ENCODE results near the gene CD19.

CD19 gene

DNA sequence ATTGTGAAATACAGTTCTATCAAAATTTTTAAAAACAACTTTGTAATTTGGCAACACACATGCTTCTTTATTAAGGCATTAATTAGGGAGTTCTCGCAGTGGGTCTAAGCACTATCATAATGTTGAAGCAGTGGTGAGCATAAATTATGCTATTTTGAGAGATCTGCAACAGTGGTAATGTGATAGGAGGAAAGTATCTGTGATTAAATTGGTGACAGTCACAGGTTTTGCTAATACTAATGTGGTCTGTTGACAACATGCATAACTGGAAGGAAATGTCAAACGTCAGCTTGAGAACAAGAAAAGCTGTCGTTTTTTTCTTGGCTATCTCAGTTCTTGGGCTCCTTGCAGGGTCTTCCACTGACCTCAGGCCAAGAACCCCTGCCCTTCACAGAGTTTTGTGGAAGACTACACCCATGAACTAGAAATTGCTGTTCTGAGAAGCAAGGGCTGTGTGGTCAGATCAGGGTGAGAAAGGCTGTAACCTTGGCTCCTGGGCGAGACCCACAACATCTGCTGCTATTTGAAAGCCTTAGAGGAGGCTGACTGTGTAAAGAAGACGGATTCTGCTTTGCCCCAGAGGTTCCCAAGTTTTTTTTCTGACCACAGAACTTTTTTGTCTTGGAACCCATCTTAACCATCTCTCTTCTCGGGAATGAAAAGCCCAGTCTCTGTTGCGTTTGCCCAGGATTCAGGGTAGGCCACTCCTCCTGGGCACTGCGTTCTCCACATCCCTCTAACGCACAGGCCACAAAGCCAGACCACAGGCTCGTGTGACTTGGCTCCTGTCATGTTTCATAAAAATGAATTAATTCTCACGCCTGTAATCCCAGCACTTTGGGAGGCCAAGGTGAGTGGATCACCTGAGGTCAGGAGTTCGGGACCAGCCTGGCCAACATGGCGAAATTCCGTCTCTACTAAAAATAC, 39.5 kb upstream of the CD19 start:
- H3K9ac ChIP-seq (ENCODE audit: insufficient read length, low read depth), result no peak overlapping the region

DNA sequence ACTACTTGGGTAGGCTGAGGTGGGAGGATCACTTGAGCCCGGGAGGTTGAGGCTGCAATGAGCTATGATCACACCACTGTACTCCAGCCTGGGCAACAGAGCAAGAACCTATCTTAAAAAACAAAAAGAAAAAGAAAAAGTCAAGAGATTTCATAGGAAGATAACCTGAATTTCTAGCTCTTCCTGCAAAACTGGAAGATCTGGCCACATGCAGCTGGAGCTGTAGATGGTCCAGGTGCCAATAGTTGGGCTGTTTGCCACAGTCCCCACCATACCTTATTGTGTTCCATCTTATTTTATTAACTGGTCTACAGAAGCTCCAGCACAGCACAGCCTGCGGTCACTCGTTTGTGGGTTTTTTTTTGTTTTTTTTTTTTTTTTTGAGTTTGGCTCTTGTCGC, 38.5 kb upstream of the CD19 start:
- H3K9me3 ChIP-seq (ENCODE audit: insufficient read depth, low read length), result no peaks in the 10 kb centered on the region
- H3K36me3 ChIP-seq (ENCODE audit: insufficient read depth, insufficient read length, low read length), result peaks cover 4% of the 10 kb centered on the region
- no peak for DNase-seq (ENCODE audit: low read depth, low spot score)
- TF ChIP-seq SUZ12 (IDR thresholded peaks at IDR 0.05; ENCODE audit: extremely low read depth, insufficient read depth, insufficient read length), result no peak
- no peaks in the 10 kb centered on the region for H3K27me3 ChIP-seq (ENCODE audit: insufficient read depth, insufficient read length)
- no peaks in the 10 kb centered on the region for H3K4me1 ChIP-seq (ENCODE audit: insufficient read depth, insufficient read length)
- H3K4me3 ChIP-seq (ENCODE audit: insufficient read length, low read depth), result no peak overlapping the region
- no peak overlapping the region for H3K9ac ChIP-seq (ENCODE audit: insufficient read length, low read depth)

More for the DNA sequence above, 39.5 kb upstream of the CD19 start:
- no peak for TF ChIP-seq ZNF274 (IDR thresholded peaks at IDR 0.05; ENCODE audit: low read depth, low read length)
- no peak for TF ChIP-seq YY1 (IDR thresholded peaks at IDR 0.05; ENCODE audit: insufficient read depth, insufficient read length)
- TF ChIP-seq SUZ12 (IDR thresholded peaks at IDR 0.05; ENCODE audit: extremely low read depth, insufficient read depth, insufficient read length), result no peak
- H3K36me3 ChIP-seq (ENCODE audit: insufficient read depth, insufficient read length, low read length), result peaks cover 4% of the 10 kb centered on the region
- no peaks in the 10 kb centered on the region for H3K4me1 ChIP-seq (ENCODE audit: insufficient read depth, insufficient read length)
- H3K4me3 ChIP-seq (ENCODE audit: insufficient read length, low read depth), result no peak overlapping the region
- no peaks in the 10 kb centered on the region for H3K9me3 ChIP-seq (ENCODE audit: insufficient read depth, low read length)
- DNase-seq (ENCODE audit: low read depth, low spot score), result no peak
- no peaks in the 10 kb centered on the region for H3K27me3 ChIP-seq (ENCODE audit: insufficient read depth, insufficient read length)

DNA sequence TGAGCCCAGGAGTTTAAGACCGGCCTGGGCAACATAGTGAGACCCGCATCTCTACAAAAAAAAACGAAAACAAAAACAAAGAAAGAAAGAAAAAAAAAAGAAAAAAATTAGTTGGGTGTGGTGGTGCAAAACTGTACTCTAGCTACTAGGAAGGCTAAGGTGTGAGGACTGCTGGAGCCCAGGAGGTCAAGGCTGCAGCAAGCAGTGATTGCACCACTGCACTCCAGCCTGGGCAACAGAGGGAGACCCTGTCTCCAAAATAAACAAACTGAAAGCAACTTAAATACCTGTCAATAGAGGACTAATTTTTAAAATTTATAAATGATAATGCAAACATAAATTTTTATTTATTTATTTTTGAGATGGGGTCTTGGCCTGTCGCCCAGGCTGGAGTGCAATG, 36.2 kb upstream of the CD19 start:
- Histone ChIP-seq H3K9ac (ENCODE audit: insufficient read length, low read depth) (no peak overlapping the region), H3K9me3 (ENCODE audit: insufficient read depth, low read length) (no peaks in the 10 kb centered on the region), H3K4me3 (ENCODE audit: insufficient read length, low read depth) (no peak overlapping the region), H3K36me3 (ENCODE audit: insufficient read depth, insufficient read length, low read length) (peaks cover 6% of the 10 kb centered on the region), H3K4me1 (ENCODE audit: insufficient read depth, insufficient read length) (peaks cover 2% of the 10 kb centered on the region), H3K27me3 (ENCODE audit: insufficient read depth, insufficient read length) (no peaks in the 10 kb centered on the region)
- no peak for TF ChIP-seq YY1 (IDR thresholded peaks at IDR 0.05; ENCODE audit: insufficient read depth, insufficient read length)
- no peak for TF ChIP-seq ZNF274 (IDR thresholded peaks at IDR 0.05; ENCODE audit: low read depth, low read length)
- no peak for TF ChIP-seq SUZ12 (IDR thresholded peaks at IDR 0.05; ENCODE audit: extremely low read depth, insufficient read depth, insufficient read length)
- no peak for DNase-seq (ENCODE audit: low read depth, low spot score)

DNA sequence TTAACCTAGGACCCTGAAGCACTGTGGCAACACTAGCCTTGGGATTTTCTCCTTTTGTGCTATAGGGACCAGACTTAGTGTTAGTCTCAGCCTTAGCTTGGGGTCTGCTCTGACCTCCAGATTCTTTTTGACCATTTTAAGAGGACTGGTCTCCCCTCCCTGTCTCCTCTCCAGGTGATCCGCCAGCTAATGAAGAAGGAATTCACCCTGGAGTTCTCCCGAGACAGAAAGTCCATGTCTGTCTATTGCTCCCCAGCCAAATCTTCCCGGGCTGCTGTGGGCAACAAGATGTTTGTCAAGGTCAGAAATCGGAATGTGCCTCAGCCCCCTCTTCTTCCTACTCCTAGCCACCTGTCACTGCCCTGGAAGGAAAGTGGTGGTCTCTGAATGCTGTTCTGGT, 33.9 kb upstream of the CD19 start:
- Histone ChIP-seq H3K4me3 (ENCODE audit: insufficient read length, low read depth) (no peak overlapping the region), H3K9ac (ENCODE audit: insufficient read length, low read depth) (no peak overlapping the region), H3K4me1 (ENCODE audit: insufficient read depth, insufficient read length) (peaks cover 5% of the 10 kb centered on the region), H3K9me3 (ENCODE audit: insufficient read depth, low read length) (no peaks in the 10 kb centered on the region), H3K27me3 (ENCODE audit: insufficient read depth, insufficient read length) (no peaks in the 10 kb centered on the region), H3K36me3 (ENCODE audit: insufficient read depth, insufficient read length, low read length) (peaks cover 14% of the 10 kb centered on the region)
- DNase-seq (ENCODE audit: low read depth, low spot score), result no peak
- TF ChIP-seq ZNF274 (IDR thresholded peaks at IDR 0.05; ENCODE audit: low read depth, low read length), result no peak
- no peak for TF ChIP-seq YY1 (IDR thresholded peaks at IDR 0.05; ENCODE audit: insufficient read depth, insufficient read length)
- no peak for TF ChIP-seq SUZ12 (IDR thresholded peaks at IDR 0.05; ENCODE audit: extremely low read depth, insufficient read depth, insufficient read length)

DNA sequence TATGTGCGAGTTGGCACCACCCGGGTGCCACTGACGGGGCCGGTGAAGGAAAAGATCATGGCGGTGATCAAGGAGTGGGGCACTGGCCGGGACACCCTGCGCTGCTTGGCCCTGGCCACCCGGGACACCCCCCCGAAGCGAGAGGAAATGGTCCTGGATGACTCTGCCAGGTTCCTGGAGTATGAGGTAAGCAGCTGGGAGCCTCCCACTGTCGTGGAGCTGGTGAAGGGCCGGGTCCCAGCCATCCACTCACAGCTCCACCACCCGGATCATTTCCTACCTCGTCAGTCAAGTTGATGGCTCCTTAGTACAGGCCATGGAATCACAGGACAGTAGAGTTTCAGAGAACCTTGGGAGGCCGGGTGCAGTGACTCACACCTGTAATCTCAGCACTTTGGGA, 33.5 kb upstream of the CD19 start:
- H3K27me3 ChIP-seq (ENCODE audit: insufficient read depth, insufficient read length), result no peaks in the 10 kb centered on the region
- no peak overlapping the region for H3K9ac ChIP-seq (ENCODE audit: insufficient read length, low read depth)
- no peak overlapping the region for H3K4me3 ChIP-seq (ENCODE audit: insufficient read length, low read depth)
- H3K4me1 ChIP-seq (ENCODE audit: insufficient read depth, insufficient read length), result peaks cover 5% of the 10 kb centered on the region
- no peak for TF ChIP-seq YY1 (IDR thresholded peaks at IDR 0.05; ENCODE audit: insufficient read depth, insufficient read length)
- no peak for TF ChIP-seq SUZ12 (IDR thresholded peaks at IDR 0.05; ENCODE audit: extremely low read depth, insufficient read depth, insufficient read length)
- no peak for TF ChIP-seq ZNF274 (IDR thresholded peaks at IDR 0.05; ENCODE audit: low read depth, low read length)
- no peaks in the 10 kb centered on the region for H3K9me3 ChIP-seq (ENCODE audit: insufficient read depth, low read length)
- peaks cover 14% of the 10 kb centered on the region for H3K36me3 ChIP-seq (ENCODE audit: insufficient read depth, insufficient read length, low read length)
- DNase-seq (ENCODE audit: low read depth, low spot score), result no peak

DNA sequence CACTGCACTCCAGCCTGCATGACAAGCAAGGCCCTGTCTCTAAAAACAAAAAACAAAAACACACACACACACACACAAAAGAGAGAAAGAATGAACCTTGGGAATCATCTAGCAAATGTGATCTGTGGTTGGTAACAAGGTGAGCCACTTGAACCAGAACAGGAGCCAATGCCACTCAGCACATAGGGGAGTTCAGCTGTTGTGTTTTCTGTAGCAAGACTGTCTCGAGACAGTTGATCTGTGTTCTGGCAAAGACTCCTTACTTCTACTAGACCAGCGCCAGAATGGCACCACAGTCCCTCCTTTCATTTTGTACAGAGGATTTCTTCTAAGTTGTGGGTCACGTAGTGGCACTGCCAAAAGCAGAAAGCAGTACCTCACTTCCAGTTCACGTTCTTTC, 32.8 kb upstream of the CD19 start:
- H3K9ac ChIP-seq (ENCODE audit: insufficient read length, low read depth), result no peak overlapping the region
- peaks cover 5% of the 10 kb centered on the region for H3K4me1 ChIP-seq (ENCODE audit: insufficient read depth, insufficient read length)
- no peak for DNase-seq (ENCODE audit: low read depth, low spot score)

DNA sequence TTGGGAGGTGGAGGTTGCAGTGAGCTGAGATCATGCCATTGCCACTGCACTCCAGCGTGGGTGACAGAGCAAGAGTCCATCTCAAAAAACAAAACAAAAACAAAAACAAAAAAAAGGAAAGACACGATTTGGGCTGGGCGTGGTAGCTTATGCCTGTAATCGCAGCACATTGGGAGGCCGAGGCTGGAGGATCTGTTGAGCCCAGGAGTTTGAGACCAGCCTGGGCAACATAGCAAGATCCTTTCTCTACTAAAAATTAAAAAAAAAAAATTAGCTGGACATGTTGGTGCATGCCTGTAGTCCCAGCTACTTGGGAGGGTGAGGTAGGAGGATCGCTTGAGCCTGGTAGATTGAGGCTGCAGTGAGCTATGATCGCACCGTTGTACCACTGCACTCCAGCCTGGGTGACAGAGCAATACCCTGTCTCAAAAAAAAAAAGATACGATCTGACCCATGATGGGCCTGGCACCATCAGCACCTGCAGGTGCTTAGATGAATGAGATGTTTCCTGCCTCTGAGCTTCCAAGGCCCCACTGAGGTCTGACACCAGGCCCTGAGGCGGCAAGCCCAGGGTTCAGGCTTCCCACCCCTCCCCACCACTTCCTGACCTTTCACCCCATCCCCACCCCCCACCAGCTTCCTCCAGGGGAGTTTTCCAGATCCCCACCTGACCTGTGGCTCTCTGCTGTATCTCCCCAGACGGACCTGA, 31.7 kb upstream of the CD19 start:
- Histone ChIP-seq H3K9ac (ENCODE audit: insufficient read length, low read depth) (no peak overlapping the region), H3K27me3 (ENCODE audit: insufficient read depth, insufficient read length) (no peaks in the 10 kb centered on the region), H3K4me1 (ENCODE audit: insufficient read depth, insufficient read length) (peaks cover 9% of the 10 kb centered on the region), H3K4me3 (ENCODE audit: insufficient read length, low read depth) (no peak overlapping the region), H3K9me3 (ENCODE audit: insufficient read depth, low read length) (no peaks in the 10 kb centered on the region), H3K36me3 (ENCODE audit: insufficient read depth, insufficient read length, low read length) (peaks cover 23% of the 10 kb centered on the region)
- no peak for DNase-seq (ENCODE audit: low read depth, low spot score)
- no peak for TF ChIP-seq YY1 (IDR thresholded peaks at IDR 0.05; ENCODE audit: insufficient read depth, insufficient read length)
- no peak for TF ChIP-seq SUZ12 (IDR thresholded peaks at IDR 0.05; ENCODE audit: extremely low read depth, insufficient read depth, insufficient read length)
- TF ChIP-seq ZNF274 (IDR thresholded peaks at IDR 0.05; ENCODE audit: low read depth, low read length), result no peak

More for the DNA sequence above, 32.8 kb upstream of the CD19 start:
- Histone ChIP-seq H3K36me3 (ENCODE audit: insufficient read depth, insufficient read length, low read length) (peaks cover 14% of the 10 kb centered on the region), H3K9me3 (ENCODE audit: insufficient read depth, low read length) (no peaks in the 10 kb centered on the region), H3K4me3 (ENCODE audit: insufficient read length, low read depth) (no peak overlapping the region), H3K27me3 (ENCODE audit: insufficient read depth, insufficient read length) (no peaks in the 10 kb centered on the region)
- TF ChIP-seq ZNF274 (IDR thresholded peaks at IDR 0.05; ENCODE audit: low read depth, low read length) (no peak), YY1 (IDR thresholded peaks at IDR 0.05; ENCODE audit: insufficient read depth, insufficient read length) (no peak), SUZ12 (IDR thresholded peaks at IDR 0.05; ENCODE audit: extremely low read depth, insufficient read depth, insufficient read length) (no peak)

Data from NT2/D1 (cell line).